HepG2 (cell line): Measurements from ENCODE around the gene SGIP1. TPM values are rescaled to one million over a fixed set of nuclear protein-coding genes. Genes with fewer than 3 reads are reported as not detected.

Experiments used
- ATAC-seq: fragments of 200-7000 bp; cut with Tn5 transposase; 3 replicates; pipeline ENCODE4 v1.9.1; 2020; ENCODE audit warnings: mild to moderate bottlenecking, moderate library complexity
- BruUV-seq: library from RNA; stranded (reverse); fragments of 400-500 nt; replicated peaks from 2 replicates; lab custom pipeline; 2021; lab: Mats Ljungman, UMichigan
- CTCF ChIA-PET: fragments of 300-600 bp; formaldehyde crosslinking; extraction: SDS; loops from one replicate; lab custom pipeline; 2021; ENCODE audit warnings: low total read pairs, inconsistent platforms, low intra/inter-chr PET ratio; lab: Yijun Ruan, JAX
- POLR2A ChIA-PET: fragments of 350-600 bp; sonication (Branson Sonifier 250); formaldehyde crosslinking; loops from one replicate; lab custom pipeline; 2020; ENCODE audit warnings: antibody characterized with exemption, inconsistent platforms; lab: Yijun Ruan, JAX
- DNase-seq: peaks from one replicate; pipeline ENCODE4 v3.0.0-alpha.2; 2015; ENCODE audit warnings: low spot score
- FAIRE-seq: peaks from 3 replicates; lab custom pipeline; 2011; peaks lifted over from hg19 to GRCh38; lab: Jason Lieb, UNC
- H2AFZ ChIP-seq: one replicate; pipeline ENCODE4 v1.6.1; 2011; ENCODE audit warnings: low read length, inconsistent platforms
- H3K27ac ChIP-seq: fragments of 300-600 bp; 3 replicates; pipeline ENCODE4 v1.8.0; 2011; ENCODE audit warnings: mixed run types, mild to moderate bottlenecking, mixed read lengths, low read length, inconsistent platforms; ENCODE audit not compliant: insufficient read depth; ENCODE audit errors: extremely low read length
- H3K27me3 ChIP-seq, 2 experiments: fragments of 200-600 bp in 1 of 2; 2 replicates in 1 of 2; 3 replicates in 1 of 2; pipeline versions ENCODE4 v1.6.0 to v1.8.0; 2011; ENCODE audit warnings: low read length in 2 of 2, mild to moderate bottlenecking in 2 of 2, moderate library complexity in 2 of 2, inconsistent platforms in 1 of 2; ENCODE audit not compliant: insufficient read depth in 2 of 2, control insufficient read depth in 1 of 2
- H3K36me3 ChIP-seq, 2 experiments: fragments of 200-600 bp in 1 of 2; replicated peaks in 1 of 2; 2 replicates in 1 of 2; 3 replicates in 1 of 2; pipeline versions ENCODE4 v1.5.1 to v1.8.0; 2011; ENCODE audit warnings: low read length in 2 of 2, inconsistent platforms in 1 of 2; ENCODE audit not compliant: insufficient read depth in 2 of 2, control insufficient read depth in 1 of 2
- H3K4me1 ChIP-seq: 2 replicates; pipeline ENCODE4 v1.5.1; 2012; ENCODE audit warnings: low read length, inconsistent platforms; ENCODE audit not compliant: insufficient read depth
- H3K4me2 ChIP-seq: 2 replicates; pipeline ENCODE4 v1.6.0; 2011; ENCODE audit warnings: low read depth, low read length, inconsistent platforms
- H3K4me3 ChIP-seq, 3 experiments: fragments of 200-600 bp in 1 of 3; sonication (generic), shearing (Covaris generic) in 1 of 3; replicated peaks in 1 of 3; 2 replicates each; pipeline ENCODE4 v1.5.1; 2011 to 2016; ENCODE audit warnings: low read length in 3 of 3, inconsistent platforms in 2 of 3, low read depth in 2 of 3, mild to moderate bottlenecking in 2 of 3, control low read depth in 1 of 3, mixed read lengths in 1 of 3; ENCODE audit not compliant: insufficient read depth in 1 of 3
- H3K79me2 ChIP-seq: one replicate; pipeline ENCODE4 v1.6.1; 2011; ENCODE audit warnings: low read length, inconsistent platforms; ENCODE audit not compliant: insufficient read depth
- H3K9ac ChIP-seq: 2 replicates; pipeline ENCODE4 v1.6.0; 2011; ENCODE audit warnings: mild to moderate bottlenecking, low read depth, low read length, inconsistent platforms; ENCODE audit not compliant: insufficient read depth
- H3K9me3 ChIP-seq: 2 replicates; pipeline ENCODE4 v1.5.1; 2012; ENCODE audit warnings: mild to moderate bottlenecking, low read length
- H4K20me1 ChIP-seq: 2 replicates; pipeline ENCODE4 v1.6.0; 2011; ENCODE audit warnings: inconsistent platforms, mild to moderate bottlenecking, low read length, moderate library complexity; ENCODE audit not compliant: insufficient read depth
- ELF3 ChIP-seq: IDR thresholded peaks from 2 replicates; pipeline ENCODE4 v1.6.1; 2016; ENCODE audit warnings: missing genetic modification reagents, missing compliant biosample characterization
- HINFP ChIP-seq: sonication (generic); formaldehyde crosslinking; IDR thresholded peaks from 2 replicates; pipeline ENCODE4 v1.4.0; 2020; ENCODE audit warnings: low read depth, mild to moderate bottlenecking, missing genetic modification reagents
- MIER3 ChIP-seq: IDR thresholded peaks from 2 replicates; pipeline ENCODE4 v1.6.1; 2016; ENCODE audit warnings: missing compliant biosample characterization, borderline replicate concordance
- POGK ChIP-seq: sonication (generic); formaldehyde crosslinking; conservative IDR thresholded peaks from 2 replicates; pipeline ENCODE4 v1.8.0; 2022; ENCODE audit warnings: mild to moderate bottlenecking, moderate library complexity, missing genetic modification reagents
- SIX4 ChIP-seq: sonication (generic); formaldehyde crosslinking; IDR thresholded peaks from 2 replicates; pipeline ENCODE4 v1.4.0; 2020; ENCODE audit warnings: missing genetic modification reagents
- ZNF20 ChIP-seq: sonication (generic); formaldehyde crosslinking; IDR thresholded peaks from 2 replicates; pipeline ENCODE4 v1.4.0; 2020; ENCODE audit warnings: mild to moderate bottlenecking, moderate library complexity, missing genetic modification reagents
- ZNF430 ChIP-seq: sonication (generic); formaldehyde crosslinking; IDR thresholded peaks from 2 replicates; pipeline ENCODE4 v1.9.0; 2021; ENCODE audit warnings: mild to moderate bottlenecking, missing genetic modification reagents
- ZNF704 ChIP-seq: sonication (generic); formaldehyde crosslinking; IDR thresholded peaks from 2 replicates; pipeline ENCODE4 v1.8.1; 2023; ENCODE audit warnings: mild to moderate bottlenecking, inconsistent platforms, moderate library complexity, missing genetic modification reagents, borderline replicate concordance
- WGBS: methylation state at CpG from one replicate; pipeline ENCODE4 v1.1.6; 2017; ENCODE audit warnings: low lambda C conversion rate; 5-methylcytosine and 5-hydroxymethylcytosine counted together
- in situ Hi-C: cut with HindIII; loops from 2 replicates; pipeline ENCODE4 v1.10.0; 2017; ENCODE audit warnings: low pct_unique_long_range_greater_than_20kb; ENCODE audit not compliant: extremely low pct_ligation_motif_present
- intact Hi-C: fragments of 100-400 bp; cut with micrococcal nuclease; formaldehyde crosslinking; loops from one replicate; pipeline ENCODE4 v1.10.0; 2022; ENCODE audit not compliant: unreplicated experiment
- polyA plus RNA-seq, 8 experiments: library from polyadenylated mRNA; depleted of rRNA in 3 of 8; stranded (reverse) in 7 of 8; unstranded in 1 of 8; fragments of >200 nt; fragmentation: Illumina TruSeq in 4 of 8; extraction: Trizol in 4 of 8; gene quantifications; 2 replicates each; pipeline versions ENCODE4 v1.2.1 to v1.2.3, GENCODE V29; 2011 to 2016; ENCODE audit warnings: low read depth in 4 of 8, missing spikeins in 1 of 8, mixed read lengths in 1 of 8; ENCODE audit not compliant: insufficient read depth in 1 of 8
- total RNA-seq, 5 experiments: library from RNA; depleted of rRNA; stranded (reverse); fragments of >200 nt; fragmentation: Illumina TruSeq; extraction: Trizol; gene quantifications; 2 replicates each; pipeline ENCODE4 v1.2.3, GENCODE V29; 2016; ENCODE audit warnings: low read depth in 1 of 5

SGIP1 gene
- total and polyA plus RNA-seq, 2 of the 13 experiments (the other 11 are each of a cell fraction or from before 2014, with no cell fraction given) = not detected

GRCh38 chr1:66731170-66731865 lies 197.4 kb downstream of the SGIP1 start:
- Histone ChIP-seq H2AFZ (no peak overlapping the region), H3K4me1 (no peaks in the 10 kb centered on the region), H3K4me3 (no peak overlapping the region), H3K9me3 (no peaks in the 10 kb centered on the region), H3K4me2 (no peak overlapping the region), H3K27ac (no peak overlapping the region), H3K9ac (no peak overlapping the region), H3K36me3 (no peaks in the 10 kb centered on the region), H3K79me2 (no peaks in the 10 kb centered on the region), H3K27me3 (no peaks in the 10 kb centered on the region), H4K20me1 (no peaks in the 10 kb centered on the region; the same call in 1 of the 2 replicates)
- no peak for TF ChIP-seq ELF3 (CRISPR knock-in tag)
- TF ChIP-seq HINFP (CRISPR knock-in tag) = no peak
- no peak for TF ChIP-seq SIX4 (CRISPR knock-in tag)
- TF ChIP-seq MIER3 (CRISPR knock-in tag) = no peak
- TF ChIP-seq ZNF704 (CRISPR knock-in tag) = no peak
- TF ChIP-seq ZNF430 (CRISPR knock-in tag) = no peak
- TF ChIP-seq POGK = no peak
- TF ChIP-seq ZNF20 (CRISPR knock-in tag) = no peak
- DNase-seq (no peak), ATAC-seq (no peak), FAIRE-seq (no peak)
- in situ Hi-C loops (loop anchor here (25.0 kb wide), 1 partner anchor 769 kb away; no protein-coding TSS in a partner anchor), intact Hi-C loops (no loop called here)
- CTCF ChIA-PET = no interaction called here
- POLR2A ChIA-PET = no interaction called here
- no TSS peak for BruUV-seq
- 2% methylated on average over 4 of the region's 4 CpGs for WGBS
